ENCODE data around the gene ENOX1. TPM values are rescaled to one million over a fixed set of nuclear protein-coding genes. Genes with fewer than 3 reads are reported as not detected.

The ENOX1 gene
- total RNA-seq, 1 experiment from 2014 or later, result 0.35 TPM

DNA sequence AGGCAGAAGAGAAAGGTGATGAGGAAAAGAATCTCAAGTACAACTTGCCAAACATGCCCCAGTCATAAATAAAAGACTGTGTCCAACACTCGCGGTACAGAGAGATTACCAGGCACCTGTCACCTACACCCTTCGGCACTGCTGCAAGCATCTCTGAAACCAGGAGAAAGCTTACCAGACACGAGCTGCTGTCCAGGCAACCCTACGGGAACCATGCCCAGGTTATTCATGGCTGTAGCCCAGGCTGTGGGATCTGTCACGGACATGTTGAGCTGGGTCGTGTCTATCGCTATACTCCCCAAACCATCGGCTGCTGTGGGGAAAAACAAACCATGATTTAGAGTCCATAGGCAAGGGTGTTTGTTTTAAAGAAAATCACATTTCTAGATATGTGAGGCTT lies 375.0 kb downstream of the ENOX1 start:
- CTCF ChIA-PET, result no interaction called here
- Histone ChIP-seq H3K4me1 (replicated peaks; ENCODE audit: insufficient read depth) (no peaks in the 10 kb centered on the region), H3K9me2 (ENCODE audit: insufficient read depth) (no peaks in the 10 kb centered on the region), H3K27ac (no peak overlapping the region), H4K20me1 (ENCODE audit: insufficient read depth) (no peaks in the 10 kb centered on the region), H3K4me2 (no peak overlapping the region), H3K9me3 (ENCODE audit: insufficient read depth, low read depth) (no peaks in the 10 kb centered on the region), H2AFZ (no peak overlapping the region), H3K27me3 (ENCODE audit: insufficient read depth, low read depth) (no peaks in the 10 kb centered on the region), H3K4me3 (no peak overlapping the region), H3F3A (ENCODE audit: insufficient read depth, low read depth) (no peaks in the 10 kb centered on the region), H3K79me2 (ENCODE audit: low read depth) (no peaks in the 10 kb centered on the region), H3K36me3 (ENCODE audit: low read depth) (no peaks in the 10 kb centered on the region)
- no TSS peak for BruUV-seq (replicated peaks)
- TF ChIP-seq EZH2 (IDR thresholded peaks at IDR 0.05; ENCODE audit: low read depth), result no peak
- TF ChIP-seq, protein P1, sequence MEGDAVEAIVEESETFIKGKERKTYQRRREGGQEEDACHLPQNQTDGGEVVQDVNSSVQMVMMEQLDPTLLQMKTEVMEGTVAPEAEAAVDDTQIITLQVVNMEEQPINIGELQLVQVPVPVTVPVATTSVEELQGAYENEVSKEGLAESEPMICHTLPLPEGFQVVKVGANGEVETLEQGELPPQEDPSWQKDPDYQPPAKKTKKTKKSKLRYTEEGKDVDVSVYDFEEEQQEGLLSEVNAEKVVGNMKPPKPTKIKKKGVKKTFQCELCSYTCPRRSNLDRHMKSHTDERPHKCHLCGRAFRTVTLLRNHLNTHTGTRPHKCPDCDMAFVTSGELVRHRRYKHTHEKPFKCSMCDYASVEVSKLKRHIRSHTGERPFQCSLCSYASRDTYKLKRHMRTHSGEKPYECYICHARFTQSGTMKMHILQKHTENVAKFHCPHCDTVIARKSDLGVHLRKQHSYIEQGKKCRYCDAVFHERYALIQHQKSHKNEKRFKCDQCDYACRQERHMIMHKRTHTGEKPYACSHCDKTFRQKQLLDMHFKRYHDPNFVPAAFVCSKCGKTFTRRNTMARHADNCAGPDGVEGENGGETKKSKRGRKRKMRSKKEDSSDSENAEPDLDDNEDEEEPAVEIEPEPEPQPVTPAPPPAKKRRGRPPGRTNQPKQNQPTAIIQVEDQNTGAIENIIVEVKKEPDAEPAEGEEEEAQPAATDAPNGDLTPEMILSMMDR (conservative IDR thresholded peaks at IDR 0.05), result no peak
- POLR2A ChIA-PET (ENCODE audit: unreplicated experiment), result no interaction called here
- intact Hi-C loops (cut with micrococcal nuclease; ENCODE audit: unreplicated experiment), result no loop called here
- DNase-seq, result no peak

DNA sequence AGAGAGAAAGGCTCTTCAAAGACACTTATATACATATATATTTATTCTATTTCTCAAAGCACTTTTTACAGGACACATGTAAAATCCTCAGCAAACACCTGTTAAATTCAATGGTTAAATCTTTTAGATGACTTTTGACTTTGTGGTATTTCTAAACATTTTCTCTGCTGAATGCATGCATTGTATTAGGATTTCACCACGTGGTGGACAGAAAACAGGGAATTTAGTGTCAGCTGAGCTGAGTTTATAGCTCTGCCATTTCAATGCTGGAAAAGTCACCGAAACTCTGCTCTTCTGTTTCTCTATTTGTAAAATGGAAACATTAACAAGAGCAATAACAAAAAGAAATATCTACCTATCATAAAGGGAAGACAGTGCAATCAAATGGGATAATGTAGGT lies 375.6 kb downstream of the ENOX1 start:
- Histone ChIP-seq H3K4me2 (no peak overlapping the region), H3F3A (ENCODE audit: insufficient read depth, low read depth) (no peaks in the 10 kb centered on the region), H2AFZ (no peak overlapping the region), H4K20me1 (ENCODE audit: insufficient read depth) (no peaks in the 10 kb centered on the region), H3K36me3 (ENCODE audit: low read depth) (no peaks in the 10 kb centered on the region), H3K9me3 (ENCODE audit: insufficient read depth, low read depth) (no peaks in the 10 kb centered on the region), H3K4me3 (no peak overlapping the region), H3K27ac (no peak overlapping the region), H3K27me3 (ENCODE audit: insufficient read depth, low read depth) (no peaks in the 10 kb centered on the region), H3K79me2 (ENCODE audit: low read depth) (no peaks in the 10 kb centered on the region), H3K9me2 (ENCODE audit: insufficient read depth) (no peaks in the 10 kb centered on the region), H3K4me1 (replicated peaks; ENCODE audit: insufficient read depth) (no peaks in the 10 kb centered on the region)
- intact Hi-C loops (cut with micrococcal nuclease; ENCODE audit: unreplicated experiment), result no loop called here
- DNase-seq, result no peak
- ChIA-PET POLR2A (ENCODE audit: unreplicated experiment) (no interaction called here), CTCF (no interaction called here)
- BruUV-seq (replicated peaks), result no TSS peak
- TF ChIP-seq EZH2 (IDR thresholded peaks at IDR 0.05; ENCODE audit: low read depth), result no peak
- TF ChIP-seq, protein P1 (conservative IDR thresholded peaks at IDR 0.05), result no peak

DNA sequence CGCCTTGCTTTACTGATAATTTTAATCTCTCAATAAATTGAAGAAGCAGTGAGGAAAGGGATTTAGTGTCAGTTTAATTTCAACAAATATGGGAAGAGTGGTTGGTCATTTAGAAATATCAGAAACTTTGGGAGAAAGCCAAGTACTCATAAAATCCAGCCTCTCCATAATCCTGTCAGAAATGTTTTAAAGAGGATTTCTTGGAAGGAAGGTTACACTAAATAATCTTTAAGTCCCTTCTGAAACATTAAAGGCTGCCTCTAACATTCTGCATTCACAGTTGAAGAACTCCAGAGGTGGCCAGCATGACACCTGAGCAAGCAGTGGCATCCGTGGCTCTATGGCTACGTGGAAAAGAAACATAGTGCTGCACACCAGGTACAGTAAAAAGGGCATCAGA lies 378.5 kb downstream of the ENOX1 start:
- Histone ChIP-seq H3K4me2 (no peak overlapping the region), H2AFZ (no peak overlapping the region), H3K4me3 (no peak overlapping the region), H3K36me3 (ENCODE audit: low read depth) (no peaks in the 10 kb centered on the region), H3K4me1 (replicated peaks; ENCODE audit: insufficient read depth) (no peaks in the 10 kb centered on the region), H3F3A (ENCODE audit: insufficient read depth, low read depth) (no peaks in the 10 kb centered on the region), H3K27ac (no peak overlapping the region), H3K27me3 (ENCODE audit: insufficient read depth, low read depth) (no peaks in the 10 kb centered on the region), H3K9me2 (ENCODE audit: insufficient read depth) (no peaks in the 10 kb centered on the region), H3K9me3 (ENCODE audit: insufficient read depth, low read depth) (no peaks in the 10 kb centered on the region), H4K20me1 (ENCODE audit: insufficient read depth) (no peaks in the 10 kb centered on the region), H3K79me2 (ENCODE audit: low read depth) (no peaks in the 10 kb centered on the region)
- CTCF ChIA-PET, result no interaction called here
- BruUV-seq (replicated peaks), result no TSS peak
- TF ChIP-seq, protein P1 (conservative IDR thresholded peaks at IDR 0.05), result no peak
- TF ChIP-seq EZH2 (IDR thresholded peaks at IDR 0.05; ENCODE audit: low read depth), result no peak
- intact Hi-C loops (cut with micrococcal nuclease; ENCODE audit: unreplicated experiment), result loop anchor here (5.0 kb wide), 1 partner anchor 41 kb away; no protein-coding TSS in a partner anchor
- POLR2A ChIA-PET (ENCODE audit: unreplicated experiment), result no interaction called here
- DNase-seq, result no peak
